Measurements from ENCODE around the gene CLCN1.

The CLCN1 gene

GRCh38 chr7:143395187-143396149 is 79.6 kb downstream of the CLCN1 start:
- in situ Hi-C loops (cut with HindIII; ENCODE audit: low sequenced_read_pairs) = no loop called here

GRCh38 chr7:143396182-143396581 is 80.3 kb downstream of the CLCN1 start:
- in situ Hi-C loops (cut with HindIII; ENCODE audit: low sequenced_read_pairs) = no loop called here

- in situ Hi-C loops (cut with HindIII; ENCODE audit: low sequenced_read_pairs) = no loop called here
Observed at GRCh38 chr7:143396625-143397556, 81.0 kb downstream of the CLCN1 start.

- in situ Hi-C loops (cut with HindIII; ENCODE audit: low sequenced_read_pairs) = no loop called here
Observed at GRCh38 chr7:143397710-143398530, 82.0 kb downstream of the CLCN1 start.

- in situ Hi-C loops (cut with HindIII; ENCODE audit: low sequenced_read_pairs) = no loop called here
Observed at GRCh38 chr7:143398616-143399015, 82.7 kb downstream of the CLCN1 start.

GRCh38 chr7:143399151-143399550 is 83.2 kb downstream of the CLCN1 start:
- in situ Hi-C loops (cut with HindIII; ENCODE audit: low sequenced_read_pairs) = no loop called here

GRCh38 chr7:143399642-143400041 is 83.7 kb downstream of the CLCN1 start:
- in situ Hi-C loops (cut with HindIII; ENCODE audit: low sequenced_read_pairs) = no loop called here

- in situ Hi-C loops (cut with HindIII; ENCODE audit: low sequenced_read_pairs) = no loop called here
Observed at GRCh38 chr7:143401265-143401664, 85.4 kb downstream of the CLCN1 start.

Measured in DLD1 (cell line).